ENCODE data around the gene FAM98C. TPM values are rescaled to one million over a fixed set of nuclear protein-coding genes. Genes with fewer than 3 reads are reported as not detected.

FAM98C gene
- total RNA-seq, 1 experiment from 2014 or later: 18.8 TPM

- H3K27me3 Mint-ChIP-seq (ENCODE audit: insufficient read depth, unreplicated experiment): peaks cover 24% of the 10 kb centered on the region
- no peak overlapping the region for H3K27ac Mint-ChIP-seq (ENCODE audit: low read depth, unreplicated experiment)
- H3K36me3 Mint-ChIP-seq (ENCODE audit: insufficient read depth, unreplicated experiment): no peaks in the 10 kb centered on the region
- DNase-seq (ENCODE audit: unreplicated experiment): no peak
- no TSS peak for BruUV-seq (replicated peaks)
- H3K4me3 Mint-ChIP-seq (ENCODE audit: unreplicated experiment): no peak overlapping the region
- POLR2A ChIA-PET: no interaction called here
- intact Hi-C loops (cut with micrococcal nuclease): no loop called here
- CTCF ChIA-PET: interaction anchor here (0.5 kb wide), 1 partner anchor 47 kb away, joined by 4 read pairs; no protein-coding TSS in a partner anchor
- no peaks in the 10 kb centered on the region for H3K4me1 Mint-ChIP-seq (ENCODE audit: insufficient read depth, unreplicated experiment)
- H3K9me3 Mint-ChIP-seq (ENCODE audit: unreplicated experiment): no peaks in the 10 kb centered on the region
- no peak for TF ChIP-seq CTCF (IDR thresholded peaks at IDR 0.05; ENCODE audit: unreplicated experiment)
Measured at GRCh38 chr19:38437917-38438316, 35.0 kb downstream of the FAM98C start.

- intact Hi-C loops (cut with micrococcal nuclease): no loop called here
- no peak for DNase-seq (ENCODE audit: unreplicated experiment)
- H3K9me3 Mint-ChIP-seq (ENCODE audit: unreplicated experiment): no peaks in the 10 kb centered on the region
- TF ChIP-seq CTCF (IDR thresholded peaks at IDR 0.05; ENCODE audit: unreplicated experiment): no peak
- no TSS peak for BruUV-seq (replicated peaks)
- peaks cover 31% of the 10 kb centered on the region for H3K27me3 Mint-ChIP-seq (ENCODE audit: insufficient read depth, unreplicated experiment)
- H3K4me1 Mint-ChIP-seq (ENCODE audit: insufficient read depth, unreplicated experiment): no peaks in the 10 kb centered on the region
- H3K27ac Mint-ChIP-seq (ENCODE audit: low read depth, unreplicated experiment): no peak overlapping the region
- CTCF ChIA-PET: interaction anchor here (0.6 kb wide), 1 partner anchor 38 kb away, joined by 3 read pairs; the partner anchor contains the start of gene FAM98C
- POLR2A ChIA-PET: no interaction called here
- H3K36me3 Mint-ChIP-seq (ENCODE audit: insufficient read depth, unreplicated experiment): no peaks in the 10 kb centered on the region
- no peak overlapping the region for H3K4me3 Mint-ChIP-seq (ENCODE audit: unreplicated experiment)
Measured at GRCh38 chr19:38440592-38440991, 37.7 kb downstream of the FAM98C start.

GRCh38 chr19:38441657-38442348 is 38.9 kb downstream of the FAM98C start:
- CTCF ChIA-PET: no interaction called here
- H3K4me3 Mint-ChIP-seq (ENCODE audit: unreplicated experiment): no peak overlapping the region

GRCh38 chr19:38442736-38443135 is 39.8 kb downstream of the FAM98C start:
- no peak for TF ChIP-seq CTCF (IDR thresholded peaks at IDR 0.05; ENCODE audit: unreplicated experiment)
- H3K4me3 Mint-ChIP-seq (ENCODE audit: unreplicated experiment): no peak overlapping the region
- intact Hi-C loops (cut with micrococcal nuclease): no loop called here
- H3K4me1 Mint-ChIP-seq (ENCODE audit: insufficient read depth, unreplicated experiment): no peaks in the 10 kb centered on the region
- peaks cover 42% of the 10 kb centered on the region for H3K27me3 Mint-ChIP-seq (ENCODE audit: insufficient read depth, unreplicated experiment)
- H3K9me3 Mint-ChIP-seq (ENCODE audit: unreplicated experiment): no peaks in the 10 kb centered on the region
- ChIA-PET CTCF (no interaction called here), POLR2A (no interaction called here)
- no peaks in the 10 kb centered on the region for H3K36me3 Mint-ChIP-seq (ENCODE audit: insufficient read depth, unreplicated experiment)
- BruUV-seq (replicated peaks): no TSS peak
- no peak overlapping the region for H3K27ac Mint-ChIP-seq (ENCODE audit: low read depth, unreplicated experiment)
- no peak for DNase-seq (ENCODE audit: unreplicated experiment)

More at GRCh38 chr19:38441657-38442348, 38.9 kb downstream of the FAM98C start:
- Mint-ChIP-seq H3K9me3 (ENCODE audit: unreplicated experiment) (no peaks in the 10 kb centered on the region), H3K36me3 (ENCODE audit: insufficient read depth, unreplicated experiment) (no peaks in the 10 kb centered on the region), H3K27me3 (ENCODE audit: insufficient read depth, unreplicated experiment) (peaks cover 42% of the 10 kb centered on the region), H3K4me1 (ENCODE audit: insufficient read depth, unreplicated experiment) (no peaks in the 10 kb centered on the region), H3K27ac (ENCODE audit: low read depth, unreplicated experiment) (no peak overlapping the region)
- no TSS peak for BruUV-seq (replicated peaks)
- no peak for TF ChIP-seq CTCF (IDR thresholded peaks at IDR 0.05; ENCODE audit: unreplicated experiment)
- intact Hi-C loops (cut with micrococcal nuclease): no loop called here
- POLR2A ChIA-PET: no interaction called here
- peak; percentile 6 for DNase-seq (ENCODE audit: unreplicated experiment)

All from MCF 10A (cell line).